Activated gamma-delta T cell treated with Interleukin-2 at 50 U/mL for 16 hours (primary cell): ENCODE measurements around the gene ARHGAP35.
"Not testable (repeated sequence)": the region's sequence is repeated elsewhere in the genome, so short reads cannot be mapped to it uniquely, and the experiment has no call there.

Experiments used
- DNase-seq: peaks from one replicate; pipeline ENCODE4 v3.0.0-alpha.2; 2020

The ARHGAP35 gene

DNA sequence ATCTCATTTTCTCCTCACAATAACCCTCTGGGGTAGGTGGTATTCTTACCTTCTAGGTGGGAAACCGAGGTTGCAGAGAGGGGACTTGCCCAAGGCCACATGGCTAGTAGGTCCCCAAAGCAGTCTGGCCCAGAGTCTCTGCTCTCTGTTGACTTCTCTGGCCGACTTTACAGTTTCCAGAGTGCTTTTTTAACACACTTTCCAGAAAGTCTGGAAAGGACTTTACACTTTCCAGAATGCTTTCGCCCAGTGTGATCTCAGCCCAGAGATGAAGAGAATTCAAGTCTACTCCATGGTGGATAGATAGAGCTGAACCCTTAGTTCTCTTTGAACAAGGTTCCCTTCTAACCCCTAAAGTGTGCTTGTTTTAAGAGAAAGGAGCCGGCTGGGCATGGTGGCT, 12.2 kb downstream of the ARHGAP35 start:
- no peak for DNase-seq

- DNase-seq: no peak
Measured at GRCh38 chr19:46875234-46875633, 14.4 kb downstream of the ARHGAP35 start.

- no peak for DNase-seq
Measured at GRCh38 chr19:46875657-46876056, 14.9 kb downstream of the ARHGAP35 start.

DNA sequence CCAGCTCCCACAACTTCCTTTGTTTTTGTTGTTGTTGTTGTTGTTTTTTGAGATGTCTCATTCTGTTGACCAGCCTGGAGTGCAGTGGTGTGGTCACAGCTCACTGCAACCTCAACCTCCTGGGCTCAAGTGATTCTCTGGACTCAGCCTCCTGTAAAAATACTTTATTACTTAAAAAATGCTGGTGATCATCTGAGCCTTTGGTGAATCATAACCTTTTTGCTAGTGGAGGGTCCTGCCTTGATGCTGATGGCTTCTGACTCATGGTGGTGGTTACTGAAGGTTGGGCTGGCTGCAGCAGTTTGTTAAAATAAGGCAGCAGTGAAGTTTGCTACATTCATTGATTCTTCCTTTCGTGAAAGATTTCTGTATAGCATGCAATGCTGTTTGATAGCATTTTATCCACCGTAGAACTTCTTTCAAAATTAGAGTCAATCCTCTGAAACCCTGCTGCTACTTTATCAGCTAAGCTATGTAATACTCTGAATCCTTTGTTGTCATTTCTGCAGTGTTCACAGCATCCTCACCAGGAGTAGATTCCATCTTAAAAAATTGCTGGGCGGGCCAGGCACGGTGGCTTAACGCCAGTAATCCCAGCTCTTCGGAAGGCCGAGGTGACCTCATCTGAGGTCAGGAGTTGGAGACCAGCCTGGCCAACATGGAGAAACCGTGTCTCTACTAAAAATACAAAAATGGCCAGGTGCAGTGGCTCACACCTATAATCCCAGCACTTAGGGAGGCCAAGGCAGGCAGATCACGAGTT, 18.0 kb downstream of the ARHGAP35 start:
- no peak for DNase-seq

- no peak for DNase-seq
Measured at GRCh38 chr19:46880431-46880830, 19.6 kb downstream of the ARHGAP35 start.

- no peak for DNase-seq
Measured at GRCh38 chr19:46881092-46881491, 20.3 kb downstream of the ARHGAP35 start.

DNA sequence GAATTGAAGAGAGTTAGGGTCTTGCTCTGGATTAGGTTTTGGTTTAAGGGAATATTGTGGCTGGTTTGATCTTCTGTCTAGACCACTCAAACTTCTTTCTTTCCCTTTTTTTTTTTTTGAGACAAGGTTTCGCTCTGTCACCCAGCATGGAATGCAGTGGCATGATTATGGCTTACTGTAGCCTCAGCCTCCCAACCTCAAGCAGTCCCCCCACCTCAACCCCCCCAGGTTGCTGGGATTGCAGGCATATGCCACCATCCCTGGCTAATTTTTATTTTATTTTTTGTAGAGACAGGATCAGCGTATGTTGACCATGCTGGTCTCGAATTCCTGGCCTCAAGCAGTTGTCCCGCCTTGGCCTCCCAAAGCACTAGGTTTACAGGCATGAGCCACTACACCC, 21.2 kb downstream of the ARHGAP35 start:
- DNase-seq: no peak

DNA sequence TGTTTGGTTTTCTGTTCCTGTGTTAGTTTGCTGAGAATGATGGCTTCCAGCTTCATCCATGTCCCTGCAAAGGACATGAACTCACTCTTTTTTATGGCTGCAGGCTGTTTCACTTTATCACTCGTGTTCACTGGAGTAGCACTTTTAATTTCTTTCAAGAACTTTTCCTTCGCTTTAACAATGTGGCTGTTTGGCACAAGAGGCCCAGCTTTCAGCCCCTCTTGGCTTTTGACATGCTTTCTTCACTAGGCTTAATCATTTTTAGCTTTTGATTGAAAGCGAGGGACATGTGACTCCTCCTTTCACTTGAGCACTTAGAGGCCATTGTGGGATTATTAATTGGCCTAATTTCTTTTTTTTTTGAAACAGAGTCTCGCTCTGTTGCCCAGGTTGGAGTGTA, 22.0 kb downstream of the ARHGAP35 start:
- DNase-seq: not testable (repeated sequence)

GRCh38 chr19:46885411-46885810, 24.6 kb downstream of the ARHGAP35 start:
- no peak for DNase-seq

GRCh38 chr19:46886546-46887239, 25.9 kb downstream of the ARHGAP35 start:
- DNase-seq: no peak

- no peak for DNase-seq
Measured at GRCh38 chr19:46887240-46887782, 26.5 kb downstream of the ARHGAP35 start.

DNA sequence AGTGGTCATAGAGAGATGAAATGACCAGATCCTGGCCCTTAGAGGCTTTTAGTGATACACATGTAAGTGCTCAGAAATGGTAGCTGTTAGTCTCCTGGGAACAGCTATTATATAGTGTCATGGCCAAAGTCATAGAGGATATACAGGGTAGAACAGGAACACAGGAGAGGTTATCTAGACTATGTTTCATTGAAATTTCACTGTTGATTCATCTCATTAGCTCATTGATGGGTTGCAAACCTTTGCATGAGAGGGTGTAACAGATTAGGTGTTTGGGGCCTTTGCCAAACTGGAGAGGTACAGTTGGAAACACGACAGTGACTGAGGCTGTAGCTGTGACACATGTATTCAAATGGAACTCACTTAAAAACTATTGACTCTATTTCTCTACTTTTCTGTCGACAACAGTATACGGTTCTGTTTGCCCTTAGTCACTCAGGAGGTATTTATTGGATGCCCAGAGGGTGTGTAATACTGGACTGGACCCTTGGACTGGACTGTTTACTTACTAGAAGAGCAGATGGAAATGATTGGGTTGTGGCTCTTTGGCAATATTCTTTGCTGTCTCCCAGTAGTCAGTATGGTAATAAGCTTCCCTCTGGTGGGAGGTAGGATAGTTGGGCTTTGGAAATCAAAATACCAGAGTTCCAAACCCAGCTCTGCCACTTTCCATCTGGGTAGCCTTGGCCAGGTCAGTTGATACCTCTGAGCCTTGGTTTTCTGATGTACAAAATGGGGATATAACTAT, 29.8 kb downstream of the ARHGAP35 start:
- DNase-seq: no peak

DNA sequence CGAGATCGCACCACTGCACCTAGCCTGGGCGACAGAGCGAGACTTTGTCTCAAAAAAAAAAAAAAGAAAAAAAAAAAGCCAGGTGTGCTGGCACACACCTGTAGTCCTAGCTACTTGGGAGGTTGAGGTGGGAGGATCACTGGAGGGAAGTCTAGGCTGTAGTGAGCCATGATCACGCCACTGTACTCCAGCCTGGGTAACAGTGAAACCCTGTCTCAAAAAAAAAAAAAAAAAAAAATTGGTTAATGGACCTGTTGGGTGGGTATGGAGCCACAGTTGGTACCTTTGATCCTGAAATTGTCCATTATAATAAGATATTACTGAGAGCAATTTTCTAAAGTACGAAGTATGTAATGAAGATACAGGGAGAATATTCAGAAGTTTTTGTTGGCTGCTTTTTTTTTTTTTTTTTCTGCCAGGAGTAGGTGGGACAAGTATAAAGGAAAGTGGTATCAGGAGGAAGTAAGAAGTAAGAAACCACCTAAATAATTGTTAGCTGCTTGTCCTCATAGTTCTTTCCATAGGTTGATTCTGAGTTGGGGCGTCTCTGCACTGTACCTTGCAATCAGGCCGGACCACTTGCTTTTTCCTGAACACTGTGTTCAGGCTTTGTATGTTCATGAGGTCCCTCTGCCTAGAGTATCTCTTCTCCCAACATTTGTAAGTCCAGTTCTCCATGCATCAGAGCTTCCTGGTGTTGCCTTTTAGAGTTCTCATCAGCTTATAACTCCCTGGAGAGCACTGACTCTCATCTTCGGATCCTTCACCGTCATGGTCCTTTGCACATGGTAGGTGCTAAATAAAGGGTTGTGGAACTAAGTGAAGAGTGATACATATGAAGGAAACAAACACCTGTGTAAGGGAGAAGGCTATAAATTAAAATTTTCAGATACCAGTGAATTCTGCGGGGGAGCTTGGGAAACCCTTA, 31.7 kb downstream of the ARHGAP35 start:
- DNase-seq: no peak

- no peak for DNase-seq
Measured at GRCh38 chr19:46896076-46896794, 35.4 kb downstream of the ARHGAP35 start.

DNA sequence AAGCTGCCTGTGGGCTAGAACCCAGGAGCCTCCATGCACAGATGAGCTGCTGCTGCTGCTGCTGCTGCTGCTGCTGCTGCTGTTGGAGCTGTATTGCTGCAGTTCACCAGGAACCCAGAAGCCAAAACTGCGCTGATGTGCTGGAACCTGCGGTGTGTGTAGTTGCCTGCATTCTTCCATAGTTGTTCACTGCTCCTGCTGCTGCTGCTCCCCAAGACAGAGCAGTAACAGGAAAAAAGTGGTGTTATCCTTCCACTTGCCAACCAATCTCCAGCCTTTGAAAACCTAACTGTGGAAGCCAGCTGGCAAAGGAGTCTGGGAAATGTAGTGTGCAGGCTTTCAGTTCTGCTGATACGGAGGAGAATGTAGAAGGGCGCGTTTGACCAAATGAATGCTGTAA, 37.9 kb downstream of the ARHGAP35 start:
- no peak for DNase-seq

DNA sequence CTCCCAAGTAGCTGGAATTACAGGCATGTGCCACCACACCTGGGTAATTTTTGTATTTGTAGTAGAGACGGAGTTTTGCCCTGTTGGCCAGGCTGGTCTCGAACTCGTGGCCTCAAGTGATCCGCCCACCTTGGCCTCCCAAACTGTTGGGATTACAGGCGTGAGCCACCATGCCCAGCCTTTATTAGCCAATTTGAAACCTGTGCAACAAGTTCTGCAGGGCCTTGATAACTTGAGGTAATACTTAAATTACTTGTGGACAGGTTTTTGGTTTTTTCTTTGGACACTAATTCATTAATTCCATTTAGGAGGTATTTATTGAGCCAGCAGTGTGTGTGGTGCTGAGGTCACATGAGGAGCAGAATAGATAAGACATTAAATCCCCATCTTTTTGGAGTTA, 39.5 kb downstream of the ARHGAP35 start:
- DNase-seq: no peak

DNA sequence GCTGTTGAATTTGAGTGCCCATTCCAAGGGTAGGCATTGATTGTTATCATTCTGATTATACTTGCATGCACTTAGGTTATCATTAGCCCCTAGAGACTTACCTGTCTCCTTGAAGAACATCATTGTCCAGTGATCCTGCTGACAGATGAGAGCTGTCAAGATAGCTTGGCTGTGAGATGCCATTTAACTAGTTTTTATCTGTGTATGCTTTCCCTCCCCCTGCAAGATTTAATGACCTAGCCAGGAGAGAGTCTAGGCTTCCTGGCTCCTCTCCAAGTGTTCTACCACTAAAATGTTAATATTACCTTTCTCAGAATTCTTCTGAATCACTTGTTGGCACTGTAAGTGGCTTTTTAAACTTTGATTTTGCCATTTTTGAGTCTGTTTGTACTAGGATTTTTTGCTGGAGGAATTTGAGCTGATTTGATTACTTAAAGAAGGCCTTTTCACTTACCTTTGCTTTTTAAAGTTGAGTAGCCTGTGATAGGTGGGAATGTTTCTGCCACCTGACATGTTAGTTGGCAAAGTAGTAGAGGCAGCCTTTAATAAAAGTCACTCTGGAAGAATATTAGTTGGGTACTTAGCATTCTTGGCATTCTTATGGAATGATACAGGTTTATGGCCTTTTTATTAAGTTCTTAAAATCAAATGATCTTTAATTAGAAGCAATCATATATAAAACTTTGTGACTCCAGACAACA, 41.1 kb downstream of the ARHGAP35 start:
- DNase-seq: no peak

- DNase-seq: no peak
Measured at GRCh38 chr19:46902402-46902766, 41.6 kb downstream of the ARHGAP35 start.

GRCh38 chr19:46903458-46903857, 42.7 kb downstream of the ARHGAP35 start:
- DNase-seq: no peak

- no peak for DNase-seq
Measured at GRCh38 chr19:46904114-46905060, 43.6 kb downstream of the ARHGAP35 start.
